Hepatocyte (in vitro differentiated cells): ENCODE data around the gene USP48.

Experiments
- EZH2phosphoT487 ChIP-seq: fragments of 200-600 bp; sonication (generic); IDR thresholded peaks from one replicate; pipeline ENCODE4 v1.6.1; 2018; ENCODE audit warnings: antibody characterized with exemption, mild to moderate bottlenecking, low read depth, moderate library complexity; ENCODE audit not compliant: unreplicated experiment, severe bottlenecking
- TF ChIP-seq, protein P1 (sequence below): fragments of 200-600 bp; sonication (generic); IDR thresholded peaks from 2 replicates; pipeline ENCODE4 v1.5.1; 2016; ENCODE audit warnings: antibody characterized with exemption, mild to moderate bottlenecking; ENCODE audit not compliant: poor library complexity

DNA sequence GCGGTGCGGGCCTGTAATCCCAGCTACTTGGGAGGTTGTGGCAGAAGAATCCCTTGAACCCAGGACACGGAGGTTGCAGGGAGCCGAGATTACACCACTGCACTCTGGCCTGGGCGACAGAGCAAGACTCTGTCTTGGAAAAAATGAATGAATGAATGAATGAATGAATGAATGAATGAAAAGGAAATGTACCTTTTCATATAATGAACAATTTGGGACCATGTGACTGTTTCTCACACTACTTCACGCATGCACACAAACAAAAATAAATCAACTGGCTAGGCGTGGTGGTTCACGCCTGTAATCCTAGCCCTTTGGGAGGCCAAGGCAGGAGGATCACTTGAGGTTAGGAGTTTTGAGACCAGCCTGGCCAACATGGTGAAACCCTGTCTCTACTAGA lies 24.3 kb downstream of the USP48 start:
- TF ChIP-seq, protein P1, sequence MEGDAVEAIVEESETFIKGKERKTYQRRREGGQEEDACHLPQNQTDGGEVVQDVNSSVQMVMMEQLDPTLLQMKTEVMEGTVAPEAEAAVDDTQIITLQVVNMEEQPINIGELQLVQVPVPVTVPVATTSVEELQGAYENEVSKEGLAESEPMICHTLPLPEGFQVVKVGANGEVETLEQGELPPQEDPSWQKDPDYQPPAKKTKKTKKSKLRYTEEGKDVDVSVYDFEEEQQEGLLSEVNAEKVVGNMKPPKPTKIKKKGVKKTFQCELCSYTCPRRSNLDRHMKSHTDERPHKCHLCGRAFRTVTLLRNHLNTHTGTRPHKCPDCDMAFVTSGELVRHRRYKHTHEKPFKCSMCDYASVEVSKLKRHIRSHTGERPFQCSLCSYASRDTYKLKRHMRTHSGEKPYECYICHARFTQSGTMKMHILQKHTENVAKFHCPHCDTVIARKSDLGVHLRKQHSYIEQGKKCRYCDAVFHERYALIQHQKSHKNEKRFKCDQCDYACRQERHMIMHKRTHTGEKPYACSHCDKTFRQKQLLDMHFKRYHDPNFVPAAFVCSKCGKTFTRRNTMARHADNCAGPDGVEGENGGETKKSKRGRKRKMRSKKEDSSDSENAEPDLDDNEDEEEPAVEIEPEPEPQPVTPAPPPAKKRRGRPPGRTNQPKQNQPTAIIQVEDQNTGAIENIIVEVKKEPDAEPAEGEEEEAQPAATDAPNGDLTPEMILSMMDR: no peak
- no peak for TF ChIP-seq EZH2phosphoT487
